Hepatocyte (in vitro differentiated cells): ENCODE results near the gene IGSF9. TPM values are rescaled to one million over a fixed set of nuclear protein-coding genes. Genes with fewer than 3 reads are reported as not detected.

Experiments used
- DNase-seq: peaks from one replicate; pipeline ENCODE4 v3.0.0-alpha.2; 2016; ENCODE audit warnings: low spot score
- H2AFZ ChIP-seq: fragments of 200-600 bp; sonication (generic); 2 replicates; pipeline ENCODE4 v1.6.0; 2016; ENCODE audit warnings: antibody characterized with exemption, mild to moderate bottlenecking
- H3K27ac ChIP-seq: fragments of 200-600 bp; sonication (generic); 2 replicates; pipeline ENCODE4 v1.5.1; 2016; ENCODE audit warnings: mild to moderate bottlenecking
- H3K27me3 ChIP-seq: fragments of 200-600 bp; sonication (generic); 2 replicates; pipeline ENCODE4 v1.6.1; 2016
- H3K36me3 ChIP-seq: fragments of 200-600 bp; sonication (generic); replicated peaks from 2 replicates; pipeline ENCODE4 v1.5.1; 2016; ENCODE audit warnings: low read depth; ENCODE audit not compliant: insufficient read depth
- H3K4me1 ChIP-seq: fragments of 200-600 bp; sonication (generic); 2 replicates; pipeline ENCODE4 v1.5.1; 2016; ENCODE audit warnings: mild to moderate bottlenecking, moderate library complexity; ENCODE audit not compliant: insufficient read depth
- H3K4me2 ChIP-seq: fragments of 200-600 bp; sonication (generic); 2 replicates; pipeline ENCODE4 v1.6.0; 2016
- H3K4me3 ChIP-seq: fragments of 200-600 bp; sonication (generic); 2 replicates; pipeline ENCODE4 v1.5.1; 2016; ENCODE audit warnings: mild to moderate bottlenecking
- H3K79me2 ChIP-seq: fragments of 200-600 bp; sonication (generic); 2 replicates; pipeline ENCODE4 v1.6.0; 2017; ENCODE audit warnings: mild to moderate bottlenecking
- H3K9me2 ChIP-seq: fragments of 200-600 bp; sonication (generic); replicated peaks from 2 replicates; pipeline ENCODE4 v1.6.0; 2017; ENCODE audit warnings: mild to moderate bottlenecking; ENCODE audit not compliant: insufficient read depth
- H3K9me3 ChIP-seq: fragments of 200-600 bp; sonication (generic); 2 replicates; pipeline ENCODE4 v1.5.1; 2016; ENCODE audit warnings: low read depth, mild to moderate bottlenecking
- H4K20me1 ChIP-seq: fragments of 200-600 bp; sonication (generic); 2 replicates; pipeline ENCODE4 v1.6.0; 2016; ENCODE audit warnings: mild to moderate bottlenecking; ENCODE audit not compliant: insufficient read depth, poor library complexity, severe bottlenecking
- EZH2 ChIP-seq: fragments of 200-600 bp; sonication (generic); IDR thresholded peaks from 2 replicates; pipeline ENCODE4 v1.6.1; 2016; ENCODE audit warnings: antibody characterized with exemption, mild to moderate bottlenecking, borderline replicate concordance
- EZH2phosphoT487 ChIP-seq: fragments of 200-600 bp; sonication (generic); IDR thresholded peaks from one replicate; pipeline ENCODE4 v1.6.1; 2018; ENCODE audit warnings: antibody characterized with exemption, mild to moderate bottlenecking, low read depth, moderate library complexity; ENCODE audit not compliant: unreplicated experiment, severe bottlenecking
- WGBS: methylation state at CpG from one replicate; pipeline ENCODE4 v1.1.6; 2016; ENCODE audit warnings: low lambda C conversion rate; ENCODE audit errors: missing lambda C conversion rate; 5-methylcytosine and 5-hydroxymethylcytosine counted together
- polyA plus RNA-seq: library from polyadenylated mRNA; unstranded; fragments of >200 nt; fragmentation: Nextera tagmentation; extraction: Ambion mirVana; gene quantifications from 2 replicates; pipeline ENCODE4 v1.2.1, GENCODE V29; 2016
- total RNA-seq: library from RNA; depleted of rRNA; stranded (reverse); fragments of >200 nt; gene quantifications from 2 replicates; pipeline ENCODE4 v1.2.3, GENCODE V29; 2014
- TF ChIP-seq, protein P1 (sequence below): fragments of 200-600 bp; sonication (generic); IDR thresholded peaks from 2 replicates; pipeline ENCODE4 v1.5.1; 2016; ENCODE audit warnings: antibody characterized with exemption, mild to moderate bottlenecking; ENCODE audit not compliant: poor library complexity

Gene IGSF9
- total and polyA plus RNA-seq, 2 experiments from 2014 or later, result 8.2 to 22.5 TPM

DNA sequence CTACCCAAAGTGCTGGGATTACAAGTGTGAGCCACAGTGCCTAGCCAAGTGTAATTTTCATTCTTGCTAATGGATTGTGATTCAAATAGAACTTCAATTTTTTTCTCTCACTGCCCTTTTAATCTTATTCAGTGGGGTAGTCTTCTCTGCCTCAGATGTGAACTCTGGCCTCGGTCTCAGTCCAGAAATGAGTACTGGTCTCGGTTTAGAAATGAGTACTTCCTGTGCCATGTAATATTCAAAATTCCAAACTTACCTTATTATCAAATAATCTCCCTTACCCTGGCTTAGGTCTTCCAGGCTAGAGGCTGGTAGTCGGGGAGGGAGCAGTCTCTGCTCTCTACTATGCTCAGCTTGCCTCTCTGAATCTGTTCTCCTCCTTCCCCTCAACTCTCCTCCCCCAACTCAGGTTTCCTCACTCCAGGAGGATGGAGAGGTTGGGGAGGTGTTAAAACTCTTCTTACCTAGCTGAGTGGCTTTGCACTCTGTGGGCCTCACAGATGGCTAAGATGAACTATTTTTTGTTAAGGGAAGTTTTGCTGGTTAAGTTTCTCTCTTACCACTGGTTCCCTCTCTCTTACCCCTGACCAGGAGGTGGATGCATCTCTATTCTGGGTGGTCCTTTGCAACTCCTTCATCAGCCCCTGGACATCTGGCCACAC is 13.4 kb upstream of the IGSF9 start:
- Histone ChIP-seq H3K79me2 (no peaks in the 10 kb centered on the region), H3K27ac (no peak overlapping the region), H3K27me3 (no peaks in the 10 kb centered on the region), H3K4me1 (peaks cover 4% of the 10 kb centered on the region), H4K20me1 (no peaks in the 10 kb centered on the region), H3K9me3 (no peaks in the 10 kb centered on the region), H3K4me2 (no peak overlapping the region), H2AFZ (no peak overlapping the region), H3K9me2 (no peaks in the 10 kb centered on the region), H3K4me3 (no peak overlapping the region), H3K36me3 (no peaks in the 10 kb centered on the region)
- no peak for TF ChIP-seq EZH2phosphoT487
- TF ChIP-seq, protein P1, sequence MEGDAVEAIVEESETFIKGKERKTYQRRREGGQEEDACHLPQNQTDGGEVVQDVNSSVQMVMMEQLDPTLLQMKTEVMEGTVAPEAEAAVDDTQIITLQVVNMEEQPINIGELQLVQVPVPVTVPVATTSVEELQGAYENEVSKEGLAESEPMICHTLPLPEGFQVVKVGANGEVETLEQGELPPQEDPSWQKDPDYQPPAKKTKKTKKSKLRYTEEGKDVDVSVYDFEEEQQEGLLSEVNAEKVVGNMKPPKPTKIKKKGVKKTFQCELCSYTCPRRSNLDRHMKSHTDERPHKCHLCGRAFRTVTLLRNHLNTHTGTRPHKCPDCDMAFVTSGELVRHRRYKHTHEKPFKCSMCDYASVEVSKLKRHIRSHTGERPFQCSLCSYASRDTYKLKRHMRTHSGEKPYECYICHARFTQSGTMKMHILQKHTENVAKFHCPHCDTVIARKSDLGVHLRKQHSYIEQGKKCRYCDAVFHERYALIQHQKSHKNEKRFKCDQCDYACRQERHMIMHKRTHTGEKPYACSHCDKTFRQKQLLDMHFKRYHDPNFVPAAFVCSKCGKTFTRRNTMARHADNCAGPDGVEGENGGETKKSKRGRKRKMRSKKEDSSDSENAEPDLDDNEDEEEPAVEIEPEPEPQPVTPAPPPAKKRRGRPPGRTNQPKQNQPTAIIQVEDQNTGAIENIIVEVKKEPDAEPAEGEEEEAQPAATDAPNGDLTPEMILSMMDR, result no peak
- TF ChIP-seq EZH2, result no peak
- no peak for DNase-seq
- WGBS, result 55% methylated on average over 3 of the region's 3 CpGs

- no peak for DNase-seq
- no peak overlapping the region for H2AFZ ChIP-seq
Observed at GRCh38 chr1:159957824-159958268, 12.4 kb upstream of the IGSF9 start.

DNA sequence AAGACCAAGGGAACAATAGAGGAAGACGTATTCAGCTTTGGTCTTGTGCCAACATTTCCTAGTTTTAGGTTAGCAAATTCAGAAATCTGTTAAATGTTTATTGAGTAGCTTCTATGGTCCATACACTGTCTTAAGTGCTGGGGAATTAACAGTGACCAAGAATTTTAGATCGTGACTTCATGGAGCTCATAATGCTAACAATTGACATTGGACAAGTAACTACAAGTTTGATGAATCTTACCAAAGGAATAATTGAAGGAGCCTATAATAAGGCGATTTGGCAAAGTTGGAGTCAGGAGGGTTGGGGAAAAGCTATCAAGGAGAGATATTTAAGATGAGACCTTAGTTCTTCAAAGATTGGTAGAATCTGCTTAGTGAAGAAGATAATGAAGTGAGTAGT is 10.0 kb upstream of the IGSF9 start:
- no peaks in the 10 kb centered on the region for H4K20me1 ChIP-seq
- WGBS, result 86% methylated on average over 3 of the region's 3 CpGs
- no peak overlapping the region for H3K4me2 ChIP-seq
- H3K27me3 ChIP-seq, result peaks cover 5% of the 10 kb centered on the region
- H2AFZ ChIP-seq, result no peak overlapping the region
- no peak overlapping the region for H3K27ac ChIP-seq
- H3K36me3 ChIP-seq, result no peaks in the 10 kb centered on the region
- no peaks in the 10 kb centered on the region for H3K9me2 ChIP-seq
- TF ChIP-seq EZH2phosphoT487 (no peak), EZH2 (no peak)
- TF ChIP-seq, protein P1, result no peak
- H3K4me1 ChIP-seq, result peaks cover 4% of the 10 kb centered on the region
- no peak for DNase-seq
- H3K9me3 ChIP-seq, result no peaks in the 10 kb centered on the region
- H3K79me2 ChIP-seq, result no peaks in the 10 kb centered on the region
- H3K4me3 ChIP-seq, result no peak overlapping the region

More at GRCh38 chr1:159957824-159958268, 12.4 kb upstream of the IGSF9 start:
- no peaks in the 10 kb centered on the region for H3K27me3 ChIP-seq
- H3K4me1 ChIP-seq, result peaks cover 4% of the 10 kb centered on the region
- WGBS, result 59% methylated on average over 9 of the region's 9 CpGs
- no peak overlapping the region for H3K27ac ChIP-seq
- H3K9me3 ChIP-seq, result no peaks in the 10 kb centered on the region
- no peaks in the 10 kb centered on the region for H3K36me3 ChIP-seq
- H3K4me2 ChIP-seq, result no peak overlapping the region
- no peak for TF ChIP-seq EZH2phosphoT487
- TF ChIP-seq, protein P1, result no peak
- no peak for TF ChIP-seq EZH2
- no peaks in the 10 kb centered on the region for H3K79me2 ChIP-seq
- no peaks in the 10 kb centered on the region for H4K20me1 ChIP-seq
- no peaks in the 10 kb centered on the region for H3K9me2 ChIP-seq
- no peak overlapping the region for H3K4me3 ChIP-seq
